H9 (cell line): ENCODE results near the gene NKX3-2. TPM values are rescaled to one million over a fixed set of nuclear protein-coding genes. Genes with fewer than 3 reads are reported as not detected.

Experiments used
- DNase-seq: peaks from one replicate; pipeline ENCODE4 v3.0.0-alpha.2; 2017
- H2AFZ ChIP-seq: one replicate; pipeline ENCODE4 v1.6.1; 2013; ENCODE audit warnings: mild to moderate bottlenecking, low read length, control low read depth, moderate library complexity
- H2AK5ac ChIP-seq: 2 replicates; pipeline ENCODE4 v1.6.1; 2013; ENCODE audit warnings: low read length, control low read depth, mixed read lengths; ENCODE audit not compliant: insufficient read length
- H2BK120ac ChIP-seq: one replicate; pipeline ENCODE4 v1.6.1; 2013; ENCODE audit warnings: low read depth, mild to moderate bottlenecking, low read length, control low read depth, inconsistent platforms; ENCODE audit not compliant: poor library complexity, severe bottlenecking
- H2BK12ac ChIP-seq: 2 replicates; pipeline ENCODE4 v1.6.1; 2013; ENCODE audit warnings: low read length, control low read depth, mixed read lengths, low read depth; ENCODE audit not compliant: insufficient read length
- H2BK15ac ChIP-seq: 2 replicates; pipeline ENCODE4 v1.6.1; 2013; ENCODE audit warnings: low read depth, low read length, control low read depth
- H2BK20ac ChIP-seq: one replicate; pipeline ENCODE4 v1.6.1; 2013; ENCODE audit warnings: low read depth, mild to moderate bottlenecking, low read length, control low read depth, inconsistent platforms; ENCODE audit not compliant: poor library complexity, severe bottlenecking
- H2BK5ac ChIP-seq: 2 replicates; pipeline ENCODE4 v1.6.1; 2013; ENCODE audit warnings: low read length, control low read depth, mixed read lengths; ENCODE audit not compliant: insufficient read length
- H3K14ac ChIP-seq: 2 replicates; pipeline ENCODE4 v1.6.1; 2013; ENCODE audit warnings: low read length, control low read depth; ENCODE audit not compliant: insufficient read depth
- H3K18ac ChIP-seq: 2 replicates; pipeline ENCODE4 v1.6.1; 2013; ENCODE audit warnings: low read depth, mild to moderate bottlenecking, mixed read lengths, low read length, control low read depth; ENCODE audit not compliant: insufficient read length
- H3K23ac ChIP-seq: 2 replicates; pipeline ENCODE4 v1.6.1; 2013; ENCODE audit warnings: low read length, control low read depth, mixed read lengths, low read depth; ENCODE audit not compliant: insufficient read length
- H3K23me2 ChIP-seq: 2 replicates; pipeline ENCODE4 v1.6.1; 2013; ENCODE audit warnings: low read depth, mild to moderate bottlenecking, mixed read lengths, low read length, control low read depth; ENCODE audit not compliant: insufficient read length, poor library complexity, severe bottlenecking
- H3K27ac ChIP-seq: 2 replicates; pipeline ENCODE4 v1.5.1; 2013; ENCODE audit warnings: low read length, control low read depth, mixed read lengths, low read depth; ENCODE audit not compliant: insufficient read length
- H3K27me3 ChIP-seq: 2 replicates; pipeline ENCODE4 v1.6.1; 2013; ENCODE audit warnings: low read length, control low read depth, inconsistent platforms; ENCODE audit not compliant: insufficient read depth
- H3K4ac ChIP-seq: 2 replicates; pipeline ENCODE4 v1.6.1; 2013; ENCODE audit warnings: low read depth, mild to moderate bottlenecking, control low read depth, inconsistent platforms, low read length, moderate library complexity
- H3K4me1 ChIP-seq: 2 replicates; pipeline ENCODE4 v1.6.1; 2013; ENCODE audit warnings: low read length, control low read depth, inconsistent platforms; ENCODE audit not compliant: insufficient read depth
- H3K4me2 ChIP-seq: 2 replicates; pipeline ENCODE4 v1.6.1; 2013; ENCODE audit warnings: low read length, control low read depth, mixed read lengths; ENCODE audit not compliant: insufficient read length, insufficient read depth
- H3K56ac ChIP-seq: 2 replicates; pipeline ENCODE4 v1.6.1; 2013; ENCODE audit warnings: low read depth, mild to moderate bottlenecking, mixed read lengths, low read length, control low read depth; ENCODE audit not compliant: insufficient read length
- H3K79me1 ChIP-seq: 2 replicates; pipeline ENCODE4 v1.6.1; 2013; ENCODE audit warnings: low read depth, mild to moderate bottlenecking, moderate library complexity, low read length, control low read depth, inconsistent platforms; ENCODE audit not compliant: insufficient read depth, poor library complexity, severe bottlenecking
- H3K79me2 ChIP-seq: 2 replicates; pipeline ENCODE4 v1.6.1; 2013; ENCODE audit warnings: low read length, control low read depth, inconsistent platforms; ENCODE audit not compliant: insufficient read depth
- H3K9ac ChIP-seq: 2 replicates; pipeline ENCODE4 v1.6.1; 2013; ENCODE audit warnings: low read length, control low read depth, mixed read lengths; ENCODE audit not compliant: insufficient read length; ENCODE audit errors: extremely low read depth
- H3K9me3 ChIP-seq: one replicate; pipeline ENCODE4 v1.6.1; 2013; ENCODE audit warnings: low read depth, low read length, inconsistent platforms; ENCODE audit not compliant: control insufficient read depth
- H3T11ph ChIP-seq: one replicate; pipeline ENCODE4 v1.6.1; 2013; ENCODE audit warnings: mild to moderate bottlenecking, low read length, control low read depth, inconsistent platforms
- H4K20me1 ChIP-seq: one replicate; pipeline ENCODE4 v1.6.1; 2013; ENCODE audit not compliant: control insufficient read depth, insufficient read length, insufficient read depth
- H4K5ac ChIP-seq: 2 replicates; pipeline ENCODE4 v1.6.1; 2013; ENCODE audit warnings: low read depth, mild to moderate bottlenecking, mixed read lengths, low read length, control low read depth; ENCODE audit not compliant: insufficient read length
- H4K8ac ChIP-seq: replicated peaks from 2 replicates; pipeline ENCODE4 v1.6.1; 2013; ENCODE audit warnings: low read length, control low read depth, mixed read lengths, low read depth; ENCODE audit not compliant: insufficient read length
- H4K91ac ChIP-seq: 2 replicates; pipeline ENCODE4 v1.6.1; 2013; ENCODE audit warnings: low read depth, mild to moderate bottlenecking, moderate library complexity, mixed read lengths, low read length, control low read depth; ENCODE audit not compliant: insufficient read length
- H3K27ac Mint-ChIP-seq, 3 experiments: 2 replicates in 2 of 3; 3 replicates in 1 of 3; pipeline ENCODE4 v1.8.0; 2020 to 2021; ENCODE audit warnings: mixed read lengths in 3 of 3, mild to moderate bottlenecking in 1 of 3, moderate library complexity in 1 of 3
- H3K27me3 Mint-ChIP-seq: 2 replicates; pipeline ENCODE4 v1.8.0; 2021; ENCODE audit warnings: low read depth, mild to moderate bottlenecking, moderate library complexity, mixed read lengths
- H3K36me3 Mint-ChIP-seq, 3 experiments: 2 replicates in 2 of 3; 3 replicates in 1 of 3; pipeline ENCODE4 v1.8.0; 2020 to 2021; ENCODE audit warnings: low read depth in 3 of 3, mixed read lengths in 3 of 3; ENCODE audit not compliant: insufficient read depth in 1 of 3
- H3K4me1 Mint-ChIP-seq, 2 experiments: 2 replicates each; pipeline ENCODE4 v1.8.0; 2020; ENCODE audit warnings: mixed read lengths in 2 of 2
- H3K4me3 Mint-ChIP-seq, 2 experiments: 2 replicates in 1 of 2; 3 replicates in 1 of 2; pipeline ENCODE4 v1.8.0; 2020 to 2021; ENCODE audit warnings: mild to moderate bottlenecking in 2 of 2, mixed read lengths in 2 of 2, moderate library complexity in 1 of 2
- H3K9me3 Mint-ChIP-seq, 2 experiments: 2 replicates in 1 of 2; 3 replicates in 1 of 2; pipeline ENCODE4 v1.8.0; 2020; ENCODE audit warnings: mild to moderate bottlenecking in 2 of 2, mixed read lengths in 2 of 2, moderate library complexity in 1 of 2
- WGBS: extraction: QIAGEN DNeasy Blood & Tissue Kit; methylation state at CpG from one replicate; pipeline ENCODE4 v1.1.7; 2013; ENCODE audit warnings: missing lambda C conversion rate, low lambda C conversion rate, mixed read lengths; ENCODE audit not compliant: insufficient read length; ENCODE audit errors: extremely low coverage; 5-methylcytosine and 5-hydroxymethylcytosine counted together
- total RNA-seq: library from RNA; stranded (reverse); gene quantifications from 2 replicates; pipeline ENCODE4 v1.2.1, GENCODE V29; 2021
- TF ChIP-seq, protein P1 (sequence below): fragments of 200-600 bp; sonication (generic); conservative IDR thresholded peaks from 3 replicates; pipeline ENCODE4 v1.8.0; 2021; ENCODE audit warnings: antibody characterized with exemption, mild to moderate bottlenecking

NKX3-2 gene
- total RNA-seq, 1 experiment from 2014 or later, result 1.9 TPM

DNA sequence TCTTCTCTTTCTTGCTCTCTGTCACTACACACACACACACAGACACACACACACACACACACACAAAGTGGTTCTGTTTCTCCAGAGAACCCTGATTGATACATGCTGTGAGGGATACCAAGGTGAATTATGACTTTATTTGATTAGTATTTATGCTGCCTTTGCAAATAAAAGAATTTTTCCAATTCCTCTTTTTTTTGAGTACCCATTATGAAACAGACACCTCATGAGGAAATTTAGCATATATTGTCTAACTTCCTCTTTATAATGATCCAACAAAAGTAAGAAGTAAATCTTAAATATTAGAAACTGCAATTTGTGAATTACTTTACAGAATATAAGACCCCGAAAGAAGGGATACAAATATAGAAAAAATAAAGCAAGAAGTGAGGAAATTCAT lies 45.8 kb downstream of the NKX3-2 start:
- H3K4me3 Mint-ChIP-seq, result no peak overlapping the region
- Histone ChIP-seq H3K23ac (no peak overlapping the region), H4K8ac (no peak overlapping the region), H3K79me1 (no peaks in the 10 kb centered on the region), H3K23me2 (no peaks in the 10 kb centered on the region), H4K91ac (no peak overlapping the region), H3K4me2 (no peak overlapping the region), H3K18ac (no peak overlapping the region), H2BK5ac (no peak overlapping the region), H3K27me3 (no peaks in the 10 kb centered on the region), H3K9me3 (no peaks in the 10 kb centered on the region), H2AK5ac (no peak overlapping the region), H3K4me1 (no peaks in the 10 kb centered on the region), H2BK20ac (no peak overlapping the region), H3K9ac (no peak overlapping the region), H3K14ac (no peak overlapping the region), H3T11ph (no peak overlapping the region), H3K27ac (no peak overlapping the region), H2BK15ac (no peak overlapping the region), H3K4ac (no peak overlapping the region), H4K5ac (no peak overlapping the region), H4K20me1 (no peaks in the 10 kb centered on the region), H2BK120ac (no peak overlapping the region), H3K56ac (no peak overlapping the region), H3K79me2 (no peaks in the 10 kb centered on the region), H2BK12ac (no peak overlapping the region), H2AFZ (no peak overlapping the region)
- H3K36me3 Mint-ChIP-seq, result no peaks in the 10 kb centered on the region
- no CpG with 5 or more reads among the region's 1 CpG for WGBS
- no peaks in the 10 kb centered on the region; a peak in 1 of 4 replicates for H3K4me1 Mint-ChIP-seq
- DNase-seq, result no peak
- no peaks in the 10 kb centered on the region for H3K9me3 Mint-ChIP-seq
- TF ChIP-seq, protein P1, sequence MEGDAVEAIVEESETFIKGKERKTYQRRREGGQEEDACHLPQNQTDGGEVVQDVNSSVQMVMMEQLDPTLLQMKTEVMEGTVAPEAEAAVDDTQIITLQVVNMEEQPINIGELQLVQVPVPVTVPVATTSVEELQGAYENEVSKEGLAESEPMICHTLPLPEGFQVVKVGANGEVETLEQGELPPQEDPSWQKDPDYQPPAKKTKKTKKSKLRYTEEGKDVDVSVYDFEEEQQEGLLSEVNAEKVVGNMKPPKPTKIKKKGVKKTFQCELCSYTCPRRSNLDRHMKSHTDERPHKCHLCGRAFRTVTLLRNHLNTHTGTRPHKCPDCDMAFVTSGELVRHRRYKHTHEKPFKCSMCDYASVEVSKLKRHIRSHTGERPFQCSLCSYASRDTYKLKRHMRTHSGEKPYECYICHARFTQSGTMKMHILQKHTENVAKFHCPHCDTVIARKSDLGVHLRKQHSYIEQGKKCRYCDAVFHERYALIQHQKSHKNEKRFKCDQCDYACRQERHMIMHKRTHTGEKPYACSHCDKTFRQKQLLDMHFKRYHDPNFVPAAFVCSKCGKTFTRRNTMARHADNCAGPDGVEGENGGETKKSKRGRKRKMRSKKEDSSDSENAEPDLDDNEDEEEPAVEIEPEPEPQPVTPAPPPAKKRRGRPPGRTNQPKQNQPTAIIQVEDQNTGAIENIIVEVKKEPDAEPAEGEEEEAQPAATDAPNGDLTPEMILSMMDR, result no peak
- no peaks in the 10 kb centered on the region for H3K27me3 Mint-ChIP-seq
- no peak overlapping the region for H3K27ac Mint-ChIP-seq
